Neural cell (in vitro differentiated cells): ENCODE results near the gene AGXT2.
"Not testable (repeated sequence)": the region's sequence is repeated elsewhere in the genome, so short reads cannot be mapped to it uniquely, and the experiment has no call there.

Experiments used
- RAD21 ChIP-seq: fragments of 450-650 bp; conservative IDR thresholded peaks from 2 replicates; pipeline ENCODE4 v1.6.1; 2014; ENCODE audit warnings: antibody characterized with exemption, mild to moderate bottlenecking, moderate library complexity
- TF ChIP-seq, protein P1 (sequence below): fragments of 450-650 bp; IDR thresholded peaks from 2 replicates; pipeline ENCODE4 v1.5.1; 2014; ENCODE audit warnings: antibody characterized with exemption, mild to moderate bottlenecking, moderate library complexity; ENCODE audit not compliant: poor library complexity, severe bottlenecking

DNA sequence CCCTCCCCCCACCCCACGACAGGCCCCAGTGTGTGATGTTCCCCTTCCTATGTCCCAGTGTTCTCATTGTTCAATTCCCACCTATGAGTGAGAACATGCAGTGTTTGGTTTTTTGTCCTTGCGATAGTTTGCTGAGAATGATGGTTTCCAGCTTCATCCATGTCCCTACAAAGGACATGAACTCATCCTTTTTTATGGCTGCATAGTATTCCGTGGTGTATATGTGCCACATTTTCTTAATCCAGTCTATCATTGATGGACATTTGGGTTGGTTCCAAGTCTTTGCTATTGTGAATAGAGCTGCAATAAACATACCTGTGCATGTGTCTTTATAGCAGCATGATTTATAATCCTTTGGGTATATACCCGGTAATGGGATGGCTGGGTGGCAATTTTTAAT lies 76.1 kb downstream of the AGXT2 start:
- TF ChIP-seq, protein P1, sequence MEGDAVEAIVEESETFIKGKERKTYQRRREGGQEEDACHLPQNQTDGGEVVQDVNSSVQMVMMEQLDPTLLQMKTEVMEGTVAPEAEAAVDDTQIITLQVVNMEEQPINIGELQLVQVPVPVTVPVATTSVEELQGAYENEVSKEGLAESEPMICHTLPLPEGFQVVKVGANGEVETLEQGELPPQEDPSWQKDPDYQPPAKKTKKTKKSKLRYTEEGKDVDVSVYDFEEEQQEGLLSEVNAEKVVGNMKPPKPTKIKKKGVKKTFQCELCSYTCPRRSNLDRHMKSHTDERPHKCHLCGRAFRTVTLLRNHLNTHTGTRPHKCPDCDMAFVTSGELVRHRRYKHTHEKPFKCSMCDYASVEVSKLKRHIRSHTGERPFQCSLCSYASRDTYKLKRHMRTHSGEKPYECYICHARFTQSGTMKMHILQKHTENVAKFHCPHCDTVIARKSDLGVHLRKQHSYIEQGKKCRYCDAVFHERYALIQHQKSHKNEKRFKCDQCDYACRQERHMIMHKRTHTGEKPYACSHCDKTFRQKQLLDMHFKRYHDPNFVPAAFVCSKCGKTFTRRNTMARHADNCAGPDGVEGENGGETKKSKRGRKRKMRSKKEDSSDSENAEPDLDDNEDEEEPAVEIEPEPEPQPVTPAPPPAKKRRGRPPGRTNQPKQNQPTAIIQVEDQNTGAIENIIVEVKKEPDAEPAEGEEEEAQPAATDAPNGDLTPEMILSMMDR = not testable (repeated sequence)
- TF ChIP-seq RAD21 = not testable (repeated sequence)
